HG03575 (cell line): ENCODE results near the gene BCOR.

Experiments
- ATAC-seq: cut with Tn5 transposase; IDR thresholded peaks from one replicate; pipeline ENCODE4 v1.9.1; 2021; ENCODE audit not compliant: unreplicated experiment, insufficient number of reproducible peaks, low FRiP score; ENCODE audit errors: extremely low read depth

The BCOR gene

GRCh38 chrX:40097504-40098263 is at the start of gene BCOR:
Gene BCOR (minus strand): TSS chrX:40097958. CDS start chrX:40077929, 20,029 bp downstream.
- ATAC-seq: no peak

GRCh38 chrX:40147126-40147952 is 49.6 kb upstream of the BCOR start:
- no peak for ATAC-seq

- ATAC-seq: no peak
Observed at GRCh38 chrX:40146262-40147125, 48.7 kb upstream of the BCOR start.

DNA sequence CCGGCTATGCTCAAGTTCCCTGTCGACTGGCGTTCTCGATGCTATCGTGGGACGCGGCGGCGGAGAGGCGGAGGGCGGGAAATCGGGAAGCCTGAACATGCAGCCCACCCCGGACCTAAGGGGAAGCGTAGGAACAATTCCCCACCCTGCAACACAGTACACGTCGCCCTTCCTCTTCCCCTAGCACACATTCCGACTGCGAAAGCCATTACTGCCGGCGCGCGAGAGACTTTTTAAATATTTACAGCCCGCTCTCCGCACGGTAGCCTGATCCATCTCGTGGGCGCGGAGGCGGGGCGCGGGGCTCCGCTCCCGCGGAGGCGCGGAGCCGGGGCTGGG is 48.1 kb upstream of the BCOR start:
- no peak for ATAC-seq

DNA sequence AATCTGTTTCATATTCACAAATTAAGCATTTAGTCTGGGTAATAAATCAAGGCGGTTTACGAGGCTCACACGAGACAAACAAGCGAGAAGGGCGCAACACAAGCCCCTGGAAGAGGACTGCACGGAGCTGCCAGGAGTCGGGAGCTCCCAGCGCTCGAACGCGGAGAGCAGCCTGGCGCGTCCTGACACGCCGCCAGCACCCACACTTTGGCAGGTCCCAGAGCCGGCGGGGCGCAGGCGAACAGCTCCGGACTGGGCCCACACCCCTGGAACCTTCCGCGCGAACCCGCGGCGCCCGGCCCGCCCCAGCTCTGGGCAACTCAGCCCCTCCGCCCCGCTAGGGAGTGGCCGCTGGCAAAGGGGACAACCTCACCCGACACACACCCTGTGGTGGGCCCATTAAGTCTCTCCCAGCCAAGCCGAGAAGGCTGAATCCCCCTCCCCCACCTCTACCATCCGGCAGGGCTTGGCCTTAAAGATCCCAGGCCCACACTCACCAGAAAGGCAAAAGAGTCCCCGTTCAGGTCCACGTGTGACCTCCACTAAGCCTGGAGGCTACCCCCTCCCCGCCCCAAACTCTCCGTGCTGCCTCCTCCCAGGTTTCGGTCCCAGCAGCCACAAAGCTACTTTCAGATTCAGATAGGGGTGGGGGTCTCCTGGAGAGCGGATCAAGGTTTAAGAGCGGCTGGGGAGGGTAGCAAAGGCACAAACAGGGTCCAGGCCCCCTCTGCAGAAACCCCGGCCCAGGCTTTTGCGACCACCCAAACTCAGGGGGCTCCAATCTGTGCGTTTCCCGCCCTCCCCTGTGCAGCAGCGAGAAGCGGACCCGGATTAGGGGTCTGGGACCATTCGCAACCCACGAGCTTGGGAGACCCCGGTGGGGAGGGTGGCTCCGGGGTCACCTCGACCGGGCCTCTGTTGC is 47.5 kb upstream of the BCOR start:
- ATAC-seq: no peak

- ATAC-seq: no peak
Observed at GRCh38 chrX:40144576-40144975, 46.8 kb upstream of the BCOR start.

DNA sequence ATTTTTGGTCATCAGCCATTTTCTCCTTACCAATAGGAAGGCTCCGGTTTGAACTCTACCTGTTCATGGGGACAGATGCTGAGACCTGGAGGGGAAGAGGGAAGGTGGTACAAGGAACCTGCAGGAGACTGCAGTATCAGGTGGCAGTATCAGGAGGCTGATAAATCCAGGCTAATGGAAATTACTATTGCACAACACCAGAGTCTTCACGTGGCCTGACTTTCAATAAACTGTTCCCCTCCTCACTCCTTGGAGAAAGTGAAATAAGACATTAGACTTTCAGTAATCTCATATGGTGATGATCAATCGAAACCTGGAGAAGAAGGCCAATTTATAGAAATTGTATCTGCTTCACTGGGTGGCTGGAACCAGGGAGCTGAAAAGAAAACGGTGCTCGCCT is 46.2 kb upstream of the BCOR start:
- no peak for ATAC-seq

- ATAC-seq: no peak
Observed at GRCh38 chrX:40143001-40143400, 45.2 kb upstream of the BCOR start.

- ATAC-seq: no peak
Observed at GRCh38 chrX:40142417-40142816, 44.7 kb upstream of the BCOR start.

DNA sequence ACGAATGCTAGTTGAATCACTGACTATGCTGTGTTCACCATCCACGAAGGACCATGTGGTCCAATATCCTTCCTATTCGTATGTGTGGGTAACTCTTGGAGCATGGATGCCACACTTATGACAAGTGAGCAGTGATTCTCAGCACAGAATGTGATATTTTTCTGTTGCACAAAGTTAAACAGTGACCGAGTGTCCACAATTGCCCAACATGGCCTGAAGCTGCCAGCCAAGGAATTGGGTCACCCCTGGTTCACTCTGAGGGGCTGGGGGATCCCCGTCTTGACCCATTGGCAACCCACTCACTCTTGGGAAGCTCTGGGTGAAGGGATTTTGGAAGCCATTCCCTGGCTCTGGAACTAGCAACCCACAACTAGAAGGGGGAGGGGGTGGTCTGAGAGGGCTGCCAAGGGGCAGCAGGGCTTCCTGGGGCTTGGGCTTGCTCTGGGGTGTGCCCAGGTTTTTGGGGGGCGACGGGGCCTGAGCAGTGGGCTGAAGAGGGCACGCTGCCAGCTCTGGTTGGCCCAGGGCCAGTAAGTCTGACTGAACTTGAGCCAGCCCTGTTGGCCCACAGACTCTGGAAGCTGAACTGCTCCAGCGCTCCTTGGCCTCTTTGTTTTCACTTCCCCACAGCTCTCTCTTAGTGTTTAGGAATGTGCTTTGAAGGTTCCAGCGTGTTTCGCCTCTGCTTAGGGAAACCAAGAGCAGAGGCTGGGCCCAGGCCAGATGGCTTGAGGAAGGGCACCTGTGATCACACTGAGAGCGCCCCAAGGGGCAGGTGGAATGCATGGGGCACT is 43.1 kb upstream of the BCOR start:
- ATAC-seq: no peak

DNA sequence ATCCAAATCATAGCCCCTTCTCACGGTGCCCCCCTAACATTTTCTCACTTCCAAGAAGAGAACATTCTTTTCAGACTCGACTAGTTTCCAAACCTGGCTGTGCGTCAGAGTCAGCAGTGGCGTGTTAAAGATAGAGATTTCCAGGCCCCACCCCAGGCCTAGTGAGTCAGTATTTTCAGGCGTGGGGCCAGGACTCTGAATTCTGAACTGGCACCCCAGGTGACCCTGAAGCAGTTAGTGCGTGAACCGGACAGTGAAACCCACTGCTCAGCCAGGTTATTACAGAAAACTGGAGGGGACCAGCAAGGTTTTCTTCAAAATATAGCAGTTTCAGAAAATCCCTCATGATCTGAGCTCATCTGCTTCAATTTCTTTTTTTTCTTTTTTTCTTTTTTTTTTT is 35.0 kb upstream of the BCOR start:
- ATAC-seq: no peak

DNA sequence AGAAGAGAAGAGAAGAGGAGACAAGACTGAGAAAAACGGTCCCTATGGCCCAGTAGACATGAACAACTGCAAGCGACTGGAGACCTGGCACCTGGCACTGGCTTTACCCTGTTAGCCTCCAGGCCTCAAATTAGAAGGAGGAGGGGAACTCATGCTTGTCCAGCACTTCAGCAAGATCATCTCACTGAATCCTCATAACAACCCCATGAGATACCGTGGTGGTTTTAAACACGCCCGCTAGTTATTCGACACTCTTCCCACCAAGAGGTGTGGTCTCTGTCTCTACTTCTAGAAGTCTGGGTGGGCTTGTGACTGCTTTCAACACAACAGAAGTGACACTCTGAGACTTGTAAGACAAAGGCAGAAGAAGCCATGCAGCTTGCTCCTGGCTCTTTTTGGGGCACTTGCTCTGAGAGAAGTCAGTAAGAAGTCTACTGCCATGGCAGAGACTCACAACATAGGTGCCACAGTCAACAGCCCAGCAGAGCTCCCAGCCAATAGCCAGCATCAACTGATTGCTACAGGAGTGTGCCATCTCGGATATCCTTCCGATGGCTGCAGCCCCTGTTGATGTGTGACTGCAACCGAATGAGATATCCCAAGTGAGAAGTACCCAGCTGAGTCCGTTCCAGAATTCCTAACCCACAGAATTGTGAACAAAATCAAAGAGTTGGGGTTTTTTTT is 34.0 kb upstream of the BCOR start:
- no peak for ATAC-seq

- no peak for ATAC-seq
Observed at GRCh38 chrX:40130207-40130606, 32.4 kb upstream of the BCOR start.

GRCh38 chrX:40127052-40127451 is 29.3 kb upstream of the BCOR start:
- ATAC-seq: no peak

GRCh38 chrX:40122487-40122886 is 24.7 kb upstream of the BCOR start:
- ATAC-seq: no peak

DNA sequence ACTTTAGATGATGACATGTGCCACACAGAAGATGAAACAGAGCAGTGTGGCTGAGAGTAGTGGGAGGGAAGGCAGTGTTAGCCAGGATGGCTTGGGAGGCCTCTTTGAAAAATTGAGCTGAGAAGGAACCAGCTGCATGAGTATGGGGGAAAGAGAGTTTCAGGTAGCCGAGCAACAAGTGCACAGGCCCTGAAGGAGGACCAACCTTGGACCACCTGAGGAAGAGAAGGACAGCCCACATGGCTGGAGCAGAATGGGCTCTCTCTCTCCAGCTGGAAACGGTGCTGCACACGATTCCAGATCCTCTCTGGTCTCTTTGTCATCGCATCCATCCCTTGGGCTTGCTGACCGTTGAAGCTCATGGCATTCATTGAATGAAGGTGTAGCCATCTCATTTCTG is 23.9 kb upstream of the BCOR start:
- ATAC-seq: no peak

GRCh38 chrX:40120838-40121580 is 23.3 kb upstream of the BCOR start:
- ATAC-seq: no peak
